OCI-LY3 (cell line): Measurements from ENCODE around the gene PSME1.

Experiments used
- EZH2phosphoT487 ChIP-seq: fragments of 200-600 bp; shearing (Covaris generic); IDR thresholded peaks from 2 replicates; pipeline ENCODE4 v1.6.1; 2018; ENCODE audit warnings: antibody characterized with exemption, mixed run types, low read depth
- TF ChIP-seq, protein P1 (sequence below): fragments of 200-600, 300-600 bp; sonication (generic); IDR thresholded peaks from 2 replicates; pipeline ENCODE4 v1.5.1; 2014; ENCODE audit warnings: antibody characterized with exemption, low read length, low read depth

- TF ChIP-seq, protein P1, sequence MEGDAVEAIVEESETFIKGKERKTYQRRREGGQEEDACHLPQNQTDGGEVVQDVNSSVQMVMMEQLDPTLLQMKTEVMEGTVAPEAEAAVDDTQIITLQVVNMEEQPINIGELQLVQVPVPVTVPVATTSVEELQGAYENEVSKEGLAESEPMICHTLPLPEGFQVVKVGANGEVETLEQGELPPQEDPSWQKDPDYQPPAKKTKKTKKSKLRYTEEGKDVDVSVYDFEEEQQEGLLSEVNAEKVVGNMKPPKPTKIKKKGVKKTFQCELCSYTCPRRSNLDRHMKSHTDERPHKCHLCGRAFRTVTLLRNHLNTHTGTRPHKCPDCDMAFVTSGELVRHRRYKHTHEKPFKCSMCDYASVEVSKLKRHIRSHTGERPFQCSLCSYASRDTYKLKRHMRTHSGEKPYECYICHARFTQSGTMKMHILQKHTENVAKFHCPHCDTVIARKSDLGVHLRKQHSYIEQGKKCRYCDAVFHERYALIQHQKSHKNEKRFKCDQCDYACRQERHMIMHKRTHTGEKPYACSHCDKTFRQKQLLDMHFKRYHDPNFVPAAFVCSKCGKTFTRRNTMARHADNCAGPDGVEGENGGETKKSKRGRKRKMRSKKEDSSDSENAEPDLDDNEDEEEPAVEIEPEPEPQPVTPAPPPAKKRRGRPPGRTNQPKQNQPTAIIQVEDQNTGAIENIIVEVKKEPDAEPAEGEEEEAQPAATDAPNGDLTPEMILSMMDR = no peak
- no peak for TF ChIP-seq EZH2phosphoT487
Measured at GRCh38 chr14:24135834-24136683, at the start of gene PSME1.
